A673 (cell line): ENCODE results near the gene ADAM23. TPM values are rescaled to one million over a fixed set of nuclear protein-coding genes. Genes with fewer than 3 reads are reported as not detected.

Experiments used
- BruUV-seq: library from RNA; stranded (reverse); fragments of 400-500 nt; replicated peaks from 2 replicates; lab custom pipeline; 2021; lab: Mats Ljungman, UMichigan
- CTCF ChIA-PET: fragments of 300-600 bp; sonication (Branson Sonifier 250); formaldehyde crosslinking; loops from one replicate; lab custom pipeline; 2022; ENCODE audit warnings: antibody characterized with exemption; lab: Charles Lee
- POLR2A ChIA-PET: fragments of 300-600 bp; sonication (Branson Sonifier 250); formaldehyde crosslinking; loops from one replicate; lab custom pipeline; 2022; ENCODE audit warnings: antibody characterized with exemption; ENCODE audit not compliant: low non-redundant PET; lab: Charles Lee
- DNase-seq: peaks from one replicate; pipeline ENCODE4 v3.0.0-alpha.2; 2015; ENCODE audit warnings: low spot score
- H3K27ac ChIP-seq: fragments of 200-600 bp; sonication (generic); 2 replicates; pipeline ENCODE4 v1.5.1; 2016; ENCODE audit warnings: mixed run types, low read depth, mild to moderate bottlenecking, mixed read lengths, antibody characterized with exemption, low read length; ENCODE audit not compliant: poor library complexity, severe bottlenecking
- H3K27me3 ChIP-seq: fragments of 200-600 bp; sonication (generic); replicated peaks from 2 replicates; pipeline ENCODE4 v1.6.1; 2017; ENCODE audit warnings: mixed run types, low read depth, mild to moderate bottlenecking, mixed read lengths, antibody characterized with exemption, low read length; ENCODE audit not compliant: insufficient read depth, poor library complexity
- H3K36me3 ChIP-seq: fragments of 200-600 bp; sonication (generic); 2 replicates; pipeline ENCODE4 v1.6.1; 2016; ENCODE audit warnings: mixed run types, mild to moderate bottlenecking, mixed read lengths, antibody characterized with exemption, low read length; ENCODE audit not compliant: insufficient read depth, poor library complexity, severe bottlenecking
- H3K4me1 ChIP-seq: fragments of 200-600 bp; sonication (generic); 2 replicates; pipeline ENCODE4 v1.6.1; 2017; ENCODE audit warnings: mixed run types, mild to moderate bottlenecking, mixed read lengths, antibody characterized with exemption, low read length; ENCODE audit not compliant: insufficient read depth, poor library complexity, severe bottlenecking
- H3K4me3 ChIP-seq: fragments of 200-600 bp; sonication (generic); 2 replicates; pipeline ENCODE4 v1.5.1; 2016; ENCODE audit warnings: low read depth, mixed run types, mild to moderate bottlenecking, mixed read lengths, low read length; ENCODE audit not compliant: poor library complexity, severe bottlenecking
- H3K9me3 ChIP-seq: fragments of 200-600 bp; sonication (generic); 2 replicates; pipeline ENCODE4 v1.6.1; 2016; ENCODE audit warnings: mixed run types, low read depth, mild to moderate bottlenecking, mixed read lengths, antibody characterized with exemption, low read length; ENCODE audit not compliant: poor library complexity, severe bottlenecking
- CTCF ChIP-seq: fragments of 300-800, 200-600 bp; sonication (generic); conservative IDR thresholded peaks from 2 replicates; pipeline ENCODE4 v1.5.1; 2017; ENCODE audit warnings: low read depth, mild to moderate bottlenecking, antibody characterized with exemption, low read length, moderate library complexity, mixed read lengths
- EZH2 ChIP-seq: fragments of 200-600 bp; sonication (generic); IDR thresholded peaks from 2 replicates; pipeline ENCODE4 v1.6.1; 2017; ENCODE audit warnings: borderline replicate concordance, low read depth, mild to moderate bottlenecking, mixed read lengths, antibody characterized with exemption, low read length; ENCODE audit not compliant: poor library complexity, severe bottlenecking
- intact Hi-C: fragments of 100-400 bp; cut with micrococcal nuclease; formaldehyde crosslinking; loops from one replicate; pipeline ENCODE4 v1.10.0; 2022; ENCODE audit not compliant: unreplicated experiment
- total RNA-seq: library from RNA; stranded (reverse); gene quantifications from 2 replicates; pipeline ENCODE4 v1.2.3, GENCODE V29; 2021

Gene ADAM23
- total RNA-seq, 1 experiment from 2014 or later = 0.21 TPM

GRCh38 chr2:206565666-206566065 lies 122.3 kb downstream of the ADAM23 start:
- CTCF ChIA-PET = no interaction called here

GRCh38 chr2:206569470-206569869 lies 126.1 kb downstream of the ADAM23 start:
- Histone ChIP-seq H3K4me1 (no peaks in the 10 kb centered on the region), H3K27ac (no peak overlapping the region), H3K4me3 (no peak overlapping the region), H3K36me3 (no peaks in the 10 kb centered on the region), H3K27me3 (no peaks in the 10 kb centered on the region), H3K9me3 (no peaks in the 10 kb centered on the region)
- no peak for TF ChIP-seq EZH2
- DNase-seq = no peak
- ChIA-PET POLR2A (no interaction called here), CTCF (no interaction called here)
- intact Hi-C loops = no loop called here
- BruUV-seq = no TSS peak

More at GRCh38 chr2:206565666-206566065, 122.3 kb downstream of the ADAM23 start:
- TF ChIP-seq CTCF = no peak
- TF ChIP-seq EZH2 = no peak
- Histone ChIP-seq H3K36me3 (no peaks in the 10 kb centered on the region), H3K4me1 (no peaks in the 10 kb centered on the region), H3K27ac (no peak overlapping the region), H3K4me3 (no peak overlapping the region), H3K9me3 (no peaks in the 10 kb centered on the region), H3K27me3 (no peaks in the 10 kb centered on the region)
- no TSS peak for BruUV-seq
- intact Hi-C loops = no loop called here
- no peak for DNase-seq
- POLR2A ChIA-PET = no interaction called here

- no peaks in the 10 kb centered on the region for H3K9me3 ChIP-seq
- H3K4me1 ChIP-seq = no peaks in the 10 kb centered on the region
- H3K4me3 ChIP-seq = no peak overlapping the region
- H3K27ac ChIP-seq = no peak overlapping the region
- BruUV-seq = no TSS peak
- intact Hi-C loops = no loop called here
- no peaks in the 10 kb centered on the region for H3K27me3 ChIP-seq
- CTCF ChIA-PET = no interaction called here
- no peak for DNase-seq
- no peak for TF ChIP-seq CTCF
- no peak for TF ChIP-seq EZH2
- POLR2A ChIA-PET = no interaction called here
- H3K36me3 ChIP-seq = no peaks in the 10 kb centered on the region
These were observed 126.9 kb downstream of the ADAM23 start for GRCh38 chr2:206570199-206570598.

GRCh38 chr2:206572725-206573124 lies 129.4 kb downstream of the ADAM23 start:
- no peak for DNase-seq
- intact Hi-C loops = no loop called here
- H3K4me3 ChIP-seq = no peak overlapping the region
- H3K36me3 ChIP-seq = no peaks in the 10 kb centered on the region
- H3K27ac ChIP-seq = no peak overlapping the region
- no peaks in the 10 kb centered on the region for H3K27me3 ChIP-seq
- no peaks in the 10 kb centered on the region for H3K4me1 ChIP-seq
- no TSS peak for BruUV-seq
- no peaks in the 10 kb centered on the region for H3K9me3 ChIP-seq
- CTCF ChIA-PET = no interaction called here
- POLR2A ChIA-PET = interaction anchor here (0.5 kb wide), 1 partner anchor 13 kb away, joined by 6 read pairs; no protein-coding TSS in a partner anchor
- TF ChIP-seq CTCF (no peak), EZH2 (no peak)
